ENCODE results near the gene U2AF1L4. TPM values are rescaled to one million over a fixed set of nuclear protein-coding genes. Genes with fewer than 3 reads are reported as not detected.

The U2AF1L4 gene
- total and polyA plus RNA-seq, 2 donors (not counting 3 experiments of a cell fraction or from before 2014, with no cell fraction given) = 5.6 to 13.5 TPM

GRCh38 chr19:35716801-35717664 lies 28.2 kb downstream of the U2AF1L4 start:
- Histone ChIP-seq H3K27ac (ENCODE audit: insufficient read depth, low read depth, low read length) (peak overlapping the region; percentile 36), H3K4me3 (replicated peaks in 1 of 3; ENCODE audit: insufficient read depth in 1 of 3, low read depth in 1 of 3, low read length in 3 of 3) (peak overlapping the region; percentile 30 to 57 (median 46)), H4K20me1 (replicated peaks; ENCODE audit: control insufficient read depth, extremely low read depth, insufficient read depth, low read length) (no peaks in the 10 kb centered on the region), H3K4me1 (ENCODE audit: control insufficient read depth, extremely low read depth, insufficient read depth, low read length) (peaks cover 17% of the 10 kb centered on the region), H3K27me3 (ENCODE audit: control insufficient read depth in 2 of 2, insufficient read depth in 2 of 2, low read length in 2 of 2) (no peaks in the 10 kb centered on the region), H3K36me3 (ENCODE audit: control insufficient read depth in 2 of 2, extremely low read depth in 1 of 2, insufficient read depth in 2 of 2, low read length in 2 of 2) (peaks cover 2 to 11% of the 10 kb centered on the region in 2 experiments), H3K9ac (replicated peaks; ENCODE audit: extremely low read depth, insufficient read depth, low read length) (peak overlapping the region; percentile 39), H3K9me1 (replicated peaks; ENCODE audit: control insufficient read depth, extremely low read depth, insufficient read depth, low read length) (no peaks in the 10 kb centered on the region), H2AFZ (ENCODE audit: low read depth, low read length) (peak overlapping the region; percentile 97), H3K4me2 (ENCODE audit: insufficient read depth, low read length) (peak overlapping the region; percentile 61), H3K9me3 (replicated peaks; ENCODE audit: control insufficient read depth, insufficient read depth, low read length) (no peaks in the 10 kb centered on the region), H3K79me2 (ENCODE audit: control insufficient read depth, insufficient read depth, low read length) (peaks cover 30% of the 10 kb centered on the region)
- no TSS peak for BruUV-seq (replicated peaks)
- intact Hi-C loops (cut with micrococcal nuclease) (loop anchor here (1.0 kb wide), 11 partner anchors 15 to 365 kb away; partner anchors contain the start of genes PROSER3, PSENEN and U2AF1L4), dilution Hi-C loops (cut with MboI; ENCODE audit: extremely low pct_ligation_motif_present, low sequenced_read_pairs) (no loop called here)
- peak; percentile 90 for FAIRE-seq
- POLR2A ChIA-PET = no interaction called here
- peak; percentile 21 for TF ChIP-seq POLR2AphosphoS5 (IDR thresholded peaks at IDR 0.05; ENCODE audit: insufficient read depth, low read depth, low read length)
- TF ChIP-seq CTCF (IDR thresholded peaks at IDR 0.05; ENCODE audit: extremely low read depth in 1 of 2, insufficient read depth in 1 of 2, low read depth in 1 of 2, low read length in 2 of 2) = peak; percentile 87 to 91
- no peak for TF ChIP-seq JUN (IDR thresholded peaks at IDR 0.05; ENCODE audit: borderline replicate concordance, insufficient read depth, insufficient read length, low read depth)
- CTCF ChIA-PET = interaction anchor here (1.0 to 1.8 kb wide), 3 partner anchors 15 to 31 kb away, joined by 3 to 7 read pairs (median 4); partner anchors contain the start of genes LIN37, PSENEN and U2AF1L4
- DNase-seq (ENCODE audit: low read depth, low spot score) = peak; percentile 95
